GM20000 (cell line): Measurements from ENCODE around the gene LEAP2.

Source experiments
- DNase-seq: peaks from one replicate; pipeline ENCODE4 v3.0.0; 2012; ENCODE audit warnings: low spot score
- CTCF ChIP-seq: IDR thresholded peaks from 2 replicates; pipeline ENCODE4 v1.5.1; 2012; ENCODE audit warnings: mild to moderate bottlenecking, control low read depth; ENCODE audit errors: extremely low read depth, missing control alignments

LEAP2 gene

GRCh38 chr5:132871459-132872284 is 1.8 kb upstream of the LEAP2 start:
- no peak for DNase-seq
- TF ChIP-seq CTCF: no peak

GRCh38 chr5:132872788-132873118 is 715 bp upstream of the LEAP2 start:
- TF ChIP-seq CTCF: no peak
- DNase-seq: no peak

GRCh38 chr5:132873930-132874271 is 433 bp downstream of the LEAP2 start:
- DNase-seq: no peak
- TF ChIP-seq CTCF: no peak

- DNase-seq: no peak
- TF ChIP-seq CTCF: no peak
Measured at GRCh38 chr5:132876020-132876759, 2.7 kb downstream of the LEAP2 start.

- no peak for TF ChIP-seq CTCF
- no peak for DNase-seq
Measured at GRCh38 chr5:132877466-132877865, 4.0 kb downstream of the LEAP2 start.

- no peak for TF ChIP-seq CTCF
- no peak for DNase-seq
Measured at GRCh38 chr5:132877938-132878337, 4.5 kb downstream of the LEAP2 start.

GRCh38 chr5:132883261-132883834 is 9.9 kb downstream of the LEAP2 start:
- peak; percentile 43 for DNase-seq
- peak; percentile 49 for TF ChIP-seq CTCF
